ENCODE measurements around the gene CLDN7.
"Not testable (repeated sequence)": the region's sequence is repeated elsewhere in the genome, so short reads cannot be mapped to it uniquely, and the experiment has no call there.

CLDN7 gene

GRCh38 chr17:7253082-7253481 is 9.2 kb downstream of the CLDN7 start:
- no peak for DNase-seq (ENCODE audit: low spot score)

GRCh38 chr17:7252176-7253043 is 9.9 kb downstream of the CLDN7 start, which contains the start of gene ELP5:
Gene ELP5, plus strand, starts transcription at chr17:7252215. Its CDS starts 336 bp downstream, at chr17:7252551.
- peak; percentile 93 for DNase-seq (ENCODE audit: low spot score)

GRCh38 chr17:7251661-7252175 is 10.6 kb downstream of the CLDN7 start, which contains the start of gene CTDNEP1:
Gene CTDNEP1, minus strand, starts transcription at chr17:7251734. Its CDS starts 438 bp downstream, at chr17:7251296.
- DNase-seq (ENCODE audit: low spot score) = peak; percentile 97

- no peak for DNase-seq (ENCODE audit: low spot score)
Measured at GRCh38 chr17:7250695-7251627, 11.3 kb downstream of the CLDN7 start.

- DNase-seq (ENCODE audit: low spot score) = no peak
Measured at GRCh38 chr17:7249830-7250229, 12.4 kb downstream of the CLDN7 start.

- no peak for DNase-seq (ENCODE audit: low spot score)
Measured at GRCh38 chr17:7249214-7249613, 13.1 kb downstream of the CLDN7 start.

GRCh38 chr17:7248796-7249195 is 13.5 kb downstream of the CLDN7 start:
- DNase-seq (ENCODE audit: low spot score) = no peak

- no peak for DNase-seq (ENCODE audit: low spot score)
Measured at GRCh38 chr17:7246779-7247178, 15.5 kb downstream of the CLDN7 start.

GRCh38 chr17:7243838-7244237 is 18.4 kb downstream of the CLDN7 start:
- DNase-seq (ENCODE audit: low spot score) = not testable (repeated sequence)

- no peak for DNase-seq (ENCODE audit: low spot score)
Measured at GRCh38 chr17:7243453-7243729, 18.9 kb downstream of the CLDN7 start.

- peak; percentile 92 for DNase-seq (ENCODE audit: low spot score)
Measured at GRCh38 chr17:7242717-7243452, 19.4 kb downstream of the CLDN7 start.

GRCh38 chr17:7241783-7242716 is 20.2 kb downstream of the CLDN7 start, which contains the start of gene GABARAP:
Gene GABARAP, minus strand, starts transcription at chr17:7242449. Its CDS starts 119 bp downstream, at chr17:7242330.
- peak; percentile 92 for DNase-seq (ENCODE audit: low spot score)

- no peak for DNase-seq (ENCODE audit: low spot score)
Measured at GRCh38 chr17:7241090-7241733, 21.1 kb downstream of the CLDN7 start.

GRCh38 chr17:7240375-7240774 is 21.9 kb downstream of the CLDN7 start:
- DNase-seq (ENCODE audit: low spot score) = no peak

- DNase-seq (ENCODE audit: low spot score) = peak; percentile 99
Measured at GRCh38 chr17:7239091-7240027, 22.9 kb downstream of the CLDN7 start, which contains the start of gene PHF23. Gene PHF23, minus strand, starts transcription at chr17:7239457. Its CDS starts 178 bp downstream, at chr17:7239279.

- peak; percentile 50 for DNase-seq (ENCODE audit: low spot score)
Measured at GRCh38 chr17:7238420-7239090, 23.7 kb downstream of the CLDN7 start.

- peak; percentile 87 for DNase-seq (ENCODE audit: low spot score)
Measured at GRCh38 chr17:7237761-7238419, 24.4 kb downstream of the CLDN7 start.

Data from GM03348 (cell line).